Measurements from ENCODE around the gene PC.

The PC gene

DNA sequence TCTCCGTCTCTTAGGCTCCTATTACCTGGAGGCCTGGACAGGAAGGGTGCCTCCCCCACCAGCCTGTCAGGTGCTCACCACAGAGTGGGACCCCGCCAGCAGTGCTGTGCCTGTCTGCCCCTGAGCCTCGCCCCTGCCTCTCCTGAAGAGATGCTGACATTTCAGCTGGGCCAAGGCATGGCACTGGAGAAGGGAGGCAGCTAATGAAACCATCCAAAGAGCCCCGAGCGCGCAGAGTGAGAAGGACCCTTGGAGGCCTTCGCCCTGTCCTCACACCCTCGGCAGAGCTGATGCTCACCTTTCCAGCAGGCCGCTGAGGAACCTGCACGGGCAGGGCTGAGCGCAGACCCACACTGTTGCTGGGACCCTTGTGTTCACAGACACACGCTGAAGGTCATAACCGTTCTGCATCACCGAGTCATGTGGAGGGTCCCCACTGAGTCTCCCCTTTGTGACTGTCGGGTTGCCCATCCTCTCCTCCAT is 103.4 kb downstream of the PC start:
- DNase-seq (ENCODE audit: low read depth in 2 of 2), result no peak

DNA sequence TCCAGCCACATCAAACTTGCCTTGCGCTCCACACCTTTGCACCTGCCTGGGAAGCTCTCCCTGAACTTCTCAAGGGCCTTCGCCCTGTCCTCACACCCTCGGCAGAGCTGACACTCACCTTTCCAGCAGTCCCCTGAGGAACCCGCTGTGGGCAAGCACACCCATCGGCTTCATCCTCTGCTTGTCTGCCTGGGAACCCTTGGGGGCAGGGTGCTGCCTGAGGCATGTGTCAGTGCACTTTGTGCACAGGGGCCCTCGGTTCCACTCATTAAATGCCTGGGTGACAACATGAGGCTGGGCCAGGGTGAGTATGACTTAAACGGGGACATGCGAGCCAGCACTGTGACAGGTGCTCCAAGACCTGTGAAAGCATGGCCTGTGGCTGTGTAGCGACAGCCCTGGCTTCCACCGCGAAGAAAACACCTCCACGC is 103.9 kb downstream of the PC start:
- DNase-seq (ENCODE audit: low read depth in 2 of 2), result no peak

DNA sequence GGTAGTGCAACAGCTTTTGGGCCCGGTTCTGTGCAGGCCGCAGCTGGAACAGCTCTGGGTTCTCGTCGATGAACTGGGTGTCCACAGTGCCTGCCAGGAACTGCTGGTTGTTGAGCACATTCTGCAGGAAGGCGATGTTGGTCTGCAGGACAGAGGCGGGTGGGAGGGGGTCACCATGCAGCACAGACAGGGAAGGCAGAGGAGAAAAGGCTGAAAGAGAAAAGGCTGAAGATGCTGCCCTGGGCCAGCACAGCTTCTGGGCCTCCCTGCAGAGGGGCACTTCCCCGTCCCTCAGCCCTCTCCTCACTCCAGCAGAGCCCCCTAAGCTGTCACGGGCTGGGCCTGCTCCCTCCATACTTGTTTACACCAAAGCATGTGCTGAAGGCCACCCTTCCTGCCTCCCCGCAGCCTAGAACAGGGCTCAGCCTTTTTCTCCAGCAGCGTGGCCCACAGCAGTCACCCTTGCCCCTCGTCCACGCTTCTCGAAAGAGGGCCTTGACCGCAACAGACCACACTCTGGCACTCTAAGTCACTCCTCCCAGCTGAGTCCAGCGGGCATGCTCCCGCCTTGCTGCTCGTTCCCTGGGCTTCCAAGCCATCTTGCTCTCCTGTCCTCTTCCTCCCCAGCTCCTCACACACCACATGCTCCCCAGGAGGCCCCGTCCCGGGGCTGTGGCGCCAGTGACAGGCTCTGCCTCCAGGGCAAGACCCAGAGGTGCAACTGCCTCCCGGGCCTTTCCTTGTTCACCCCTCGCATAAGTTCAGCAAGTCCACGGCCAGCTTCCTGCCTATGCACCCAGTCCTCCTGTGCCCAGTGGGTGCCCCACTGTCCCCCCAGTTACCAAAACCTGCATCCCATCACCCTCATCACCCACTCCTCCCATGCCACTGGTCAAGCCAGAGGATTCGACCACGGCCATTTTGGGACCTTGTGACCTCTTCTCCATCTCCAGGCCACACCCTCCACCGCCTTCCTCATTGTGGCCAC is 104.6 kb downstream of the PC start:
- no peak for DNase-seq (ENCODE audit: low read depth in 2 of 2)

DNA sequence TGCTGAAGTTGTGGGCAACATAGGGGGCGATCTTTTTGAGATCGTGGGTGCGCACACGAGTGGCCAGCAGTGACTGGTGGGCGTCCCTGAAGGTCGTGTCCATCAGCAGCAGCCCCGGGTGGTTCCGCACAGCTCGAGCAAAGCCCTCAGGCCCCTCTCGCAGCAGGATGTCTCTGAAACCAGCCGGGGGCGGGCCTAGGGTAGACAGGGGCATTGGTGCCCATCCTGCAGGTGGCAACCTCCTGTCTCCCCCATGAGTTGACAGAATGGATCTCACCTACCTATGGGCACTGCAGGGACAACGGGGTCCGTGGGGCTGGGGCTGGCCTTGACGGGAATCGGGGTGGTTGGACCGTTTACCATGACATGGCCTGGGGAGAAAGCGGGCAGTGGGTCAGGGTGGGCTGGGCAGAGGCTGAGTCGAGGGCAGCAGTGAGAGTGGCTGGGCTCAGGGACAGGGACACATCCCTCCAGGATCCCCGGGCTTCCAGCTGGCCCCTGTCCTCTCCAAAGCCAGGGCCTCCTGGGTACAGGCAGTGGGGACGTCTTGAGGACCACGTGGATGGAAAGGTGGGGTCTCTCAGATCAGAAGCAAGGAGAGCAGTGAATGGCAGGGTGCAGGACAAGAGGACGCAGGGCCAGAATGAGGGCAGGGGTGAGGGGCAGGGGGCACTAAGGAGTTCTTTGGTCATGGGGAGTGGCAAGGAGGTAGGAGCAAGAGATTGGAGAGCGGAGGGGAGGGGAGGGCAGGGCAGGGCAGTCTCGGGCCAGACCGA is 105.5 kb downstream of the PC start:
- DNase-seq (ENCODE audit: low read depth in 2 of 2), result no peak

DNA sequence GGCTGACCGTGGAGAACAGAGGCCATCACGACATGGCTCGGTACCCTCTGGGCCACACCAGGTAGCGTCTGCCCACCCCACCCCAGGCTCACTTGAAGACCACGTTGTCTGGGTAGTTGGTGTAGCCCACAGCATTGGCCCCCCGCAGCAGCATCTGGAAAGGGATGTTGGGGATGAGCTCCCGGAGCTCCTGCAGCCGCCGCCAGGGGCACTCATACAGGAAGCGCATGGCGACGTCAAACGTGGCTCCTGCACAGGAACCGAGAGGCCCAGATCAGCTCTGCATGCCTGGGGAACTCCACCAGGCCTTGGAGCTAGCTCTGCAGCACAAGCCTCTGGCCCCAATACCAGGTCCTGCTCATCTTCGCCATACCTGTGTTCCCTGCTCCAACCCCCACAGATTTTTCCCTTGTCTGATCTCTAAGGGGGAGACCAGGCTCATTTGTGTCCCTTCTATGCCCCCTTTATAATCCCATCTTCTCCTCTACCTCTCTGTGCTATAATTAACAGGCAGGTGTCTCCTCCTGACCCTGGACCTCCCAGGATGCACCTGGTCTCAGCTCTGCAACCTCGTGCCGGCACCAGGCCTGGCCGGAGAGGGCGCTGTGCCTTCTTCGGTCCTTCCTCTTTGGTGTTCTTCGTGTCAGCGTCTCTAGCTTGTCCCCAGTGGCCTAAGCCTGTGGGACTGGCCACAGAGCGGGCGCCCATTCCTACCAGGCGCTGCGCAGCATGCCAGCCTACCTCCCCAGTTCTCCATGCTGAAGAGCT is 106.3 kb downstream of the PC start:
- DNase-seq (ENCODE audit: low read depth in 2 of 2), result no peak

DNA sequence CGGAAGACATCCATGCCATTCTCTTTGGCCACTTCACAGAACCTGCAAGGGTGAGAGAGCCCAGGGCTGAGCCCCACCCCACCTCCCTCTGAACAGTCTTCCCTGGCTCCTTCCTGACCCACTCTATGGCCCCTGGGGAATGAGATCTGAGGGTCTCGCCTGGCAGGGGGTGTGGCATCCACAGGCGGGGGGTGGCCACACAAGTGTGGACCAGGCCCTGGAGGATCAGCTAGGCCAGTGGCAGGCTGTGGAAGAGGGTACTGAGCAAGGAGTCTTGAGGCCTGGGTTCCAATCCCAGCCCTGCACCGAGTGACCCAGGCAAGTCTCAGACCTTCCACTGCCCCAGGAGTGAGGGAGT is 107.0 kb downstream of the PC start:
- DNase-seq (ENCODE audit: low read depth in 2 of 2), result no peak

DNA sequence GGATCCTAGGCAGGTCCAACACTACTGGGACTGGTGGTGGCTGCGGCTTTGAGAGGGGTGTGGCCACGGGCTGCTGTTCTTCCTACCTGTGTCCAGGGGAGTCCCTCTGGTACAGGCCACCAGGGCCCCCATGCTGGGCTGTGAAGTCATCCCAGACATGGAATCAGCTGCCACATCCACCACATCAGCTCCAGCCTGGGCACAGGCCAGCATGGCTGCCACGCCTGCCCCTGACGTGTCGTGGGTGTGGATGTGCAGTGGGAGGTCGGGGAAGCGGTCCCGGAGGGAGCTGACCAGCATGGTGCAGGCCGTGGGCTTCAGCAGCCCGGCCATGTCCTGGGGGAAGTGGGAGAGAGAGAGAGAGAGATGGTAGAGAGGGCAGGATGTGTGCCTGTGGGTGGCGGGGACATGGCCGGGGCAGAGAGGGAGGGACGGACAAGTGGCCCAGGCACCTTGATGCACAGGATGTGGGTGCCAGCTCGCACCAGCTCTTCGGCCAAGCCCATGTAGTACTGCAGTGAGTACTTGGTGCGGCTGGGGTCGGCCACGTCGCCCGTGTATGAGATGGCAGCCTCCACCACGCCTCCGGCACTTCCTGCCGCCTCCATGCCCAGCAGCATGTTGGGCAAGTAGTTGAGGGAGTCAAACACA is 107.5 kb downstream of the PC start:
- DNase-seq (ENCODE audit: low read depth in 2 of 2), result no peak

DNA sequence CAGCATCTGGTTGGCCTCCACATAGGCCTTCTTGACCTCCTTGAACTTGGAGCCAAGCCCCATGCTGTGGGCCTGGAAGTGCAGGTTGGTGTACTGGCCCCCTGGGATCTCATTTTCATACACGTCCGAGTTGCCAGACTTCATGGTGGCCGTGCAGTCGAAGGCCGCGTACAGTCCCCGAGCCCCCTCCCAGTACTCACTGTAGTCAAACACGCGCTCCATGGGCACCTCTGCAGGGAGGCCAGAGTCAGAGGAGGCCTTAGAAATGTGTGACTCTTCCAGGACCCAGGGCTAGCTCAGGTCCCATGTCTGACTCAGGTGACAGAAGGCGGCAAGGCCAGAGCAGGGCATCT is 108.0 kb downstream of the PC start:
- DNase-seq (ENCODE audit: low read depth in 2 of 2), result no peak

DNA sequence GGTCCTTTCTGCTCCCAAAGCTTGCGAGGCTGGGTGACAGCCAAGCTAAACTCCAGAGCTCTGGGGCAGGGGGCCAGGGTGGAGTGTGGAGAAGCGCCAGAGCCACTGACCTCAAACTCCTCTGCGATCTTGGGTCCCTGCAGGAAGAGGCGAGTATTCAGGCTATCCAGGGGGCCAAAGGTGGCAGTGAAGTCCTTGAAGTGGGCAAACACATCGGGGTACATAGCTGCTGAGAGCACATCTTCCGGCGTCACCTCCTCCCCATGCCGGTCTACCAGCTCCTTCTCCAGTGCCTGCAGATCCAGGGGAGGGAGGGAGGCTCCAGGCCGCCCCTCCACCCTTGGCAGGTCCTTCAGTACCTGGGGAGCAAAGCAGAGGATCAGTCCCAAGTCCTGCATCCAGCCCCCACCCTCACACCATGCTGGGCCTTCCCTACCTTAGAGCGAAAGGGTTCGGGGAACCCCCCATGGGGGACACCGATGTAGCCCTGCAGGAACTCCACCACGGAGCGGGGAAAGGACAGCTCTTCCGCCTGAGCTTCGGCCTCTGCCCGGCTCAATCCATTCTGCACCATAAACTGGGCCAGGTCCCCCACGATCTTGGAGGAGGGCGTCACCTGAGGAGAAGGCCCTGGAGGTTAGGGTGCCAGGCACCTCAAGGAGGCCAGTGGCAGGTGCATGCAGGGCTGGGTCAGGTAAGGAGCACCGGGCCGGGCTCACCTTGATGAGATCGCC is 108.5 kb downstream of the PC start:
- DNase-seq (ENCODE audit: low read depth in 2 of 2), result no peak

DNA sequence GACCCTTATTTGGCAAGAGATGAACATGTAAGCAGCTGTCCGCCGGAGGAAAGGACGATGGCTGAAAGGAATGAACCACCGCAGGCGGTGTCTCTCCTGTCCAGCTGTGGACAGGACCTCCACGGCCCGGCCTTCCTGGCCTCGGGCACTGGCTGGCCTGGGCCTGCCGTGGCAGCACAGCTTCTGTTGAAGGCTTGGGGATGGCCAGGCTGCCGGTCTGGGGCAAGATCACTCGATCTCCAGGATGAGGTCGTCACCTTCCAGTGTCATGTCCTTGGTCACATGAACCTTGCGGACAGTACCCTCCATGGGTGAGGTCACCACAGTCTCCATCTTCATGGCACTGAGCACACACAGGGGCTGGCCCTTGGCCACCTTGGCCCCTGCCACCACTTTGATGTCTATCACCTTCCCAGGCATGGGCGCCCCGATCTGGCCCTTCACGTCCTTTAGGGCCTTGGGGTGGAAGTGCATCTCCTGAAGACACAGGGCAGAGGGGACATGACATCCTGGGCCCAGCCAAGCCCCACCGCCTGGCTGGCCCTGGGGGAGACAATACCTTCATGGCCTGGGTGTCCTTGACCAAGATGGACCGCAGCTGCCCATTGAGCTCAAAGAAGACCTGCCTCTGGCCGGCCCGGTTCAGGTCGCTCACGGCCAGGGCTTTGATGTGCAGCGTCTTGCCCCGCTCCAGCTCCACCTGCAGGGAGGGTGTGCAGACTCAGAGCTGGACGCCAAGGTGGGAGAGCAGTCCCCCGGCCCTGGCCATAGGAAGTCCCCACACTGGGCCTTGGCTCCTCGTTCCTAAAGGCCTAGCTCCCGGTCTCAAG is 109.3 kb downstream of the PC start:
- DNase-seq (ENCODE audit: low read depth in 2 of 2), result no peak

DNA sequence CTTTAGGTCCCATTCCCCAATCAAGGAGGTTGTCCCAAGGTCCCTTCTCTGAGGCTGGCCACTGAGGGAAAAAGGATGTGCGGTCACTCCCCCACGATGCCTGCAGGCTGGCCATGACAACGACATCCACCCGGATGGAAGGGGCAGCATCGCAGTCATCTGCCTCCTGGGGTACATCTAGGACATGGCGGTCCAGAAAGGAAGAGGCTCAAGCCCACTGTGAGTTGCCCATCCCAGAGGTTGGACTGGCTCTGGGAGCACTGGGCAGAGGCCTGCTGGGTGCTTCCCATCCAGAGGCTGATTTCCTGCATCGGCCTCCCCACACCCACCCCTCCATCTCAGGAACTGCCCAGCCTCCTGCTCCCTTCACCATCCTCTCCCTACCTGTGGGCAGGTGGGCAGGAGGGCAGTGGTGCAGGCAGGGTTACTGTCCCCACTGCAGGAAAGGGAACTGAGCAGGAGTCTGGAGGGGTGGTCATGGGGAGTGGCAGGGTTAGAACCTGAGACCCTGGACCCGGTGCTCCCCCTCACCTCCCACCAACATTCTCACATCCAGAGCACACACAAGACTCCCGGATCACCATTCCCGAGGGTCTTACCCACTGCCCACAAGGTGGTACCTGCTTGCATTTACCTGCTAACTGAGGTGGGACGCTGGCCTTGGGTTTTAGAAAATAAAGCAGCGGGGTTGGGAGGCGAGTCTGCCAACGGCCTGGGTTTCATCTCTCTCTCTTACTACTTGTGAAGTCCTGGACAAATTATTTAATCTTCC is 110.5 kb downstream of the PC start:
- DNase-seq (ENCODE audit: low read depth in 2 of 2), result no peak

DNA sequence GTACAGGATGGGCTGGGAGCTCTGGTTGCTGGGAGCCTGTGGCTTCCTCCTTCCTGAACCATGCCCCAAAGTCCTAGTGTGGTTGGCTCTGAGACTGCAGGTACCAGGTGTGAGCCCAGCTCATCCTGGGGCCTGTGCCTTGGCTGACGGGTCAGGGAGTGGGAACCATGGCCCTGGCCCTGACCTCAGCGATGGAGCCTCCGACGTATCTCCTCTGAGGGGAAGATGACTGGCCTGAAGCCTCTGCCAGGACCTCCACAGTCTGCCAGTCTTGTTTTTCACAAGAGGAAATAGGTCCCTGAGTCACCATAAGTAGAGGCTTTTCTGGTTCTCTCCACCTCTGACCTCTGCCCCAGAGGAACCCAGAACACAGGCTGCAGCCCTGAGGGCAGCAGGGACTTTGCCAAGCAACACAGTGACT is 111.5 kb downstream of the PC start:
- DNase-seq (ENCODE audit: low read depth in 2 of 2), result no peak

DNA sequence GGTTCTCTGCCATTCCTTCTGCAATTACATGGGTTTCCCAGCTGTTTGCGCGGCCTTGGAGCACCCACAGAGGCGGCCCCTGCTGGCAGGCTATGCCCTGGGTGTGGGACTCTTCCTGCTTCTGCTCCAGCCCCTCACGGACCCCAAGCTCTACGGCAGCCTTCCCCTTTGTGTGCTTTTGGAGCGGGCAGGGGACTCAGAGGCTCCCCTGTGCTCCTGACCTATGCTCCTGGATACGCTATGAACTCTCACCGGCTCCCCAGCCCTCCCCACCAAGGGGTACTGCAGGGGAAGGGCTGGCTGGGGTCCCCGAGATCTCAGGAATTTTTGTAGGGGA is 112.3 kb downstream of the PC start:
- no peak for DNase-seq (ENCODE audit: low read depth in 2 of 2)

DNA sequence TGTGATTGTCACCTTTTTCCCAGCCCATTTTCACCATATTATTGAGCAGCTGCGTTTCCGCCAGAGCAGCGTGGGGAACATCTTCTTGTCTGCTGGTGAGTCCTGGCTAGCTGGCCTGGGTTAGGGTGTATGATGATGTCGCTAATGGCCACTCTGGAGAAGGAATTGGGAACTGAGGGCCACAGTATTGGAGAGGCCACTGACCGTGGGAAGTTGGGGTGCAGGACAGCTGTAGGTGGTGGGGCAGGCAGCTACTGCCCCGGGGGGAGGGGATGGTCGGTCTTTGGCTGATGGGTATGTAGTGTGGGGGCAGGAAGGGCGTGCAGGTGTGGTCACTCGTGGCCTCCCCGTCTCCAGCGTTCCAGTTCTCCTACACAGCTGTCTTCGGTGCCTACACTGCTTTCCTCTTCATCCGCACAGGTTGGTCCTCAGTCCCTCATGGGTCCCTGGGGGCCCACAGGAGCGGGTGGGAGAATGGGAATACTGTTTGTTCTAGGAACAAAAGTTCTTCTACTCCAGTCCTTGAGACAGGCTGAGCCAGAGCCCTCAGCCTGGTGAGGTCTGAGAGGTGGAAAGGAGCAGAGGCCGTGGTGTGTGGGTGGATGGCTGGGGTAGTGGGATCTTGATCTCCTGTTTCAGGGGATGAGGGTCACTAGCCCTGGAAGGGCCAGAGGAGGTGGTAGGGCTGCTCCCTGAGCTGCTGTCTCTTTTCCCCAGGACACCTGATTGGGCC is 112.9 kb downstream of the PC start:
- no peak for DNase-seq (ENCODE audit: low read depth in 2 of 2)

DNA sequence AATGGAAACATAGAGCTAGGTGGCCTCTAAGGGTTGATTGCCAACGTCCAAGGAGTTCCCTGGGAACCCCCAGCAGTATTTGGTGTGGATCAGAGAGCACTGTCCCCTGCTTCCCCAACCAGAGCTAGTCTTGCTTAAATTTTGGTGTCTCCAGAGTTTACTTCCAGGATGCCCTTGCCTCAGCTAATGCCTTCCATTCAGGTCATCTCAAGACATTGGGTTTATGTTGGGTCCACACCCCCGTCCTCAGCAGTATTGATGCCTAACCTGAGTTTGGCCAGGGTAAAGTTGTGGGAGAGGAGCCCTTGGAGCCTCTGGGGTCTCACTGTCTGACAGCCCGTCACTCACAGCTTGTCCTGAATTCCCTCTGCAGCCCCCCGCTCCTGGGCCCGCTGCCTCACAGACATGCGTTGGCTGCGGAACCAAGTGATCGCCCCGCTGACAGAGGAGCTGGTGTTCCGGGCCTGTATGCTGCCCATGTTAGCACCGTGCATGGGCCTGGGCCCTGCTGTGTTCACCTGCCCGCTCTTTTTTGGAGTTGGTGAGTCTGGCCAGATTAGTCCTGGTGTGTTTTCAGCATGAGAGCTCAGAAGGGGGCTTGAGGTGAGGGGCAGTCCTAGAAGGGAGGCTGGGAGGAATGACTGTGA is 113.6 kb downstream of the PC start:
- no peak for DNase-seq (ENCODE audit: low read depth in 2 of 2)

DNA sequence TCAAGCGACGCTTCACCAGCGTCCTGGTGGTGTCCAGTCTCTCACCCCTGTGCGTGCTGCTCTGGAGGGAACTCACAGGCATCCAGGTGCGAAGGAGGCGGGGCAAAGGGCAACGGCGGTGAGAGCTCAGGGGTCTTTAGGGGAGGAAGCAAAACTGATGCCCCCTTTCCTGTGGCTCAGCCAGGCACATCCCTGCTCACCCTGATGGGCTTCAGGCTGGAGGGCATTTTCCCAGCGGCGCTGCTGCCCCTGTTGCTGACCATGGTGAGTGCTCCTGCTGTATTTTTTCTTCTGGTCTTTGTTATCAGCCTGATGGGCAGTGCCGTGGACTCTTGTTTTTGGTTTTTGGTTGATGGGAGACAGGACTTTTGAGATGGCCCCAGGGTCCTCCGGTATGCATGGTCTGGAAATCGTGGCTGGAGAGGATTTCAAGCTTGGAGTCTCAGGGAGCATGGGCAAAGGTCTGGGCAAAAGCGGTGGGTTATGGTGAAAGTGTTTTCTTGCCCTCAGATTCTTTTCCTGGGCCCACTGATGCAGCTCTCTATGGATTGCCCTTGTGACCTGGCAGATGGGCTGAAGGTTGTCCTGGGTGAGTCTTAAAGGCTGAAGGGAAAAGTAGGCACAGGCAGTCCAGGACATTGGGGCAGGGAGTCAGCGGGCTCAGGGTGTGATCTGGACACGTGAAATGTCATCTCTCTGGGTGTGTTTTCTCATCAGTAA is 114.2 kb downstream of the PC start:
- DNase-seq (ENCODE audit: low read depth in 2 of 2), result no peak
